ENCODE results near the gene WNT7B.

Gene WNT7B

GRCh38 chr22:45880091-45880715, 96.8 kb downstream of the WNT7B start:
- H3K27me3 ChIP-seq (ENCODE audit: insufficient read depth, low read depth) = peaks cover 74% of the 10 kb centered on the region
- H3K9ac ChIP-seq = no peak overlapping the region
- TF ChIP-seq, protein P1, sequence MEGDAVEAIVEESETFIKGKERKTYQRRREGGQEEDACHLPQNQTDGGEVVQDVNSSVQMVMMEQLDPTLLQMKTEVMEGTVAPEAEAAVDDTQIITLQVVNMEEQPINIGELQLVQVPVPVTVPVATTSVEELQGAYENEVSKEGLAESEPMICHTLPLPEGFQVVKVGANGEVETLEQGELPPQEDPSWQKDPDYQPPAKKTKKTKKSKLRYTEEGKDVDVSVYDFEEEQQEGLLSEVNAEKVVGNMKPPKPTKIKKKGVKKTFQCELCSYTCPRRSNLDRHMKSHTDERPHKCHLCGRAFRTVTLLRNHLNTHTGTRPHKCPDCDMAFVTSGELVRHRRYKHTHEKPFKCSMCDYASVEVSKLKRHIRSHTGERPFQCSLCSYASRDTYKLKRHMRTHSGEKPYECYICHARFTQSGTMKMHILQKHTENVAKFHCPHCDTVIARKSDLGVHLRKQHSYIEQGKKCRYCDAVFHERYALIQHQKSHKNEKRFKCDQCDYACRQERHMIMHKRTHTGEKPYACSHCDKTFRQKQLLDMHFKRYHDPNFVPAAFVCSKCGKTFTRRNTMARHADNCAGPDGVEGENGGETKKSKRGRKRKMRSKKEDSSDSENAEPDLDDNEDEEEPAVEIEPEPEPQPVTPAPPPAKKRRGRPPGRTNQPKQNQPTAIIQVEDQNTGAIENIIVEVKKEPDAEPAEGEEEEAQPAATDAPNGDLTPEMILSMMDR (conservative IDR thresholded peaks at IDR 0.05; ENCODE audit: low read depth, low read length) = no peak
- H3K4me3 ChIP-seq (IDR thresholded peaks at IDR 0.05; ENCODE audit: insufficient read depth, low read depth, low read length) = no peak overlapping the region
- no peaks in the 10 kb centered on the region for H3K79me2 ChIP-seq (ENCODE audit: insufficient read depth, low read depth)
- no peaks in the 10 kb centered on the region for H3K4me1 ChIP-seq (ENCODE audit: low read depth, poor library complexity, severe bottlenecking)
- no peaks in the 10 kb centered on the region for H4K20me1 ChIP-seq (ENCODE audit: insufficient read depth)
- no peak overlapping the region for H3K27ac ChIP-seq
- H3K36me3 ChIP-seq (ENCODE audit: insufficient read depth) = no peaks in the 10 kb centered on the region
- no peak overlapping the region for H3K4me2 ChIP-seq
- no peak overlapping the region for H2AFZ ChIP-seq (ENCODE audit: low read depth)

DNA sequence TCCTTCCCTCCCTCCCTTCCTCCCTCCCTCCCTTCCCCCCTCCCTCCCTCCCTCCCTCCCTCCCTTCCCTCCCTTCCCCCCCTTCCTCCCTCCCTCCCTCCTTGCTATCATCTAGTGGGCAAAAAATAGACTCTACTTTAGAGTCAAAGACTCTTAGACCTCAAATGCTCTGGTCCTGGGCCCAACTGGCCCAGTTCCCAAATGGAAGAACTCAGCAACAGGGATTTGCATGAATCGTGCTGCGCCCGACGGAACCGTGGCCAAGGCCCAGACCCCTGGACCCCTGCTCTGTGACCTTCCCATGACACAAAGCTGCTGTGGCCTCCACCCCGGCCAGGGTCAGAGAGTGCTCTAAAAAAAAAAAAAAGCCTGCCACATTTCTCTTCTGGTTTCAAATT, 97.4 kb downstream of the WNT7B start:
- Histone ChIP-seq H3K36me3 (ENCODE audit: insufficient read depth) (no peaks in the 10 kb centered on the region), H3K4me3 (IDR thresholded peaks at IDR 0.05; ENCODE audit: insufficient read depth, low read depth, low read length) (no peak overlapping the region), H3K79me2 (ENCODE audit: insufficient read depth, low read depth) (no peaks in the 10 kb centered on the region), H4K20me1 (ENCODE audit: insufficient read depth) (no peaks in the 10 kb centered on the region), H2AFZ (ENCODE audit: low read depth) (no peak overlapping the region), H3K4me1 (ENCODE audit: low read depth, poor library complexity, severe bottlenecking) (no peaks in the 10 kb centered on the region), H3K27ac (no peak overlapping the region), H3K4me2 (no peak overlapping the region), H3K9ac (no peak overlapping the region), H3K27me3 (ENCODE audit: insufficient read depth, low read depth) (peaks cover 69% of the 10 kb centered on the region)
- TF ChIP-seq, protein P1 (conservative IDR thresholded peaks at IDR 0.05; ENCODE audit: low read depth, low read length) = no peak

DNA sequence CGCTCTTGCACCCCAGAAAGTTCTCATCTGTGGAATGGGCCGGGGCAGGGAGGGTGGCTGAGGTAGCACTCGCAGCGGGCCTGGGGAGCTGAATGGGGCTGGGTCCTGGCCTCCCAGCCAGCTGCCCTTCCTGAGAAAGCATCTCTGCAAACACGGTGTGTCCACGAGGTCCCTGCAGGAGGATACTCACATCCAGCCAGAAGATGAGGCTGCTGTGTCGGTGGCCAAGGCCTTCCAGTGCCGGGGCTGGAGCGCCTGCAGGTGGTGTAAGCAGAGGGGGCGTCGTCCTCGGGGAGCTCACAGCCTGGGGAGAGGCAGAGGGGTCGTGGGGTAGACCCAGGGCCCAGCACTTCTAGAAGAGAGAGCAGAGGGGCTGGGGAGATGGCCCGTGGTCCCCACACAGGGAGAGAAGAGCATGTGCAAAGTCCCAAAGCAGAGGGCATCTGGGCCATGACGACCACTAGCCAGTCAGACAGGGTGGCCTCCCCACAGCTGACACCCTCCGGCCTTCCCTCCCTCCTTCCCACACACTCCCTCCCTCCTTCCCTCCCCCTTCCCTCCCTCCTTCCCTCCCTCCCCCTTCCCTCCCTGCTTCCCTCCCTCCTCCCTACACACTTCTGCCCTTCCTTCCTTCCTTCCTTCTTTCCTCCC, 97.9 kb downstream of the WNT7B start:
- no peak overlapping the region for H3K4me2 ChIP-seq
- no peaks in the 10 kb centered on the region for H3K36me3 ChIP-seq (ENCODE audit: insufficient read depth)
- no peak overlapping the region for H3K9ac ChIP-seq
- H3K27ac ChIP-seq = no peak overlapping the region
- TF ChIP-seq, protein P1 (conservative IDR thresholded peaks at IDR 0.05; ENCODE audit: low read depth, low read length) = no peak
- H3K79me2 ChIP-seq (ENCODE audit: insufficient read depth, low read depth) = no peaks in the 10 kb centered on the region
- H4K20me1 ChIP-seq (ENCODE audit: insufficient read depth) = no peaks in the 10 kb centered on the region
- no peaks in the 10 kb centered on the region for H3K4me1 ChIP-seq (ENCODE audit: low read depth, poor library complexity, severe bottlenecking)
- H3K27me3 ChIP-seq (ENCODE audit: insufficient read depth, low read depth) = peaks cover 64% of the 10 kb centered on the region
- H2AFZ ChIP-seq (ENCODE audit: low read depth) = no peak overlapping the region
- H3K4me3 ChIP-seq (IDR thresholded peaks at IDR 0.05; ENCODE audit: insufficient read depth, low read depth, low read length) = no peak overlapping the region

DNA sequence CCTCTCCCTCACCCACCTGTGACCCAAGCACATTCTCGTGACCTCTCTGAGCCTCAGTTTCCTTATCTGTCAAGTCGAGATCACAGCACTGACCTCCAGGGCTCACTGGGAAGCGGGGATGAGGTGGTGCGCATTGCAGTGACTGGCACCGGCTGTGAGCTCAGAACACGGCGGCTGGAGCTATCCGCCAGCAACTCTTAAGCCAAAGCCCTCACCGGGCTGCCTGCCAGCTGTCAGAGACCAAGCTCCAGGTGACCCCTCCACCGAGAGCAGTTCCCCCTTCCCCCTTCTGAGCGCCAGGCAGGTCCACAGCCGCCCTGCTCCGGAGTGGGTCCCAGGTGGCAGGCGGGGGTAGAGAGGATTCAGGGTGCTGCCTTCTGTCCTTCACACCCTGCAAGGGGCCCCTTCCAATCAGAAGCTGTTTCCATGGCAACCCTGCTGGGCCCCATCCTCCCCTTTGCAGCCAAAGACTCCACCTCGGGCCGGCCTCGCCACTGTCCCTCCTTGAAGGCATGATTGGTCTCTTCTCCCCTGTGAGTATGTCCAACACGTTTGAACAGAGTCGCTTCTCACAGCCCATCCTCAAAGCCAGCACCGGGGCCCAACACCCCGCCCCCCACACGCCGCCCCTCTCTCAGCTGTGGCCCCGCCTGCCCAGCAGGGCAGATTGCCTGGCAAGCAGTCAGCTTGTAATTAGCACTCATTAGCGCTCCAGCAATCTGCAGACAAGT, 98.7 kb downstream of the WNT7B start:
- no peak overlapping the region for H3K4me2 ChIP-seq

More for the DNA sequence above, 98.7 kb downstream of the WNT7B start:
- Histone ChIP-seq H3K27me3 (ENCODE audit: insufficient read depth, low read depth) (peaks cover 56% of the 10 kb centered on the region), H3K79me2 (ENCODE audit: insufficient read depth, low read depth) (no peaks in the 10 kb centered on the region), H3K4me1 (ENCODE audit: low read depth, poor library complexity, severe bottlenecking) (no peaks in the 10 kb centered on the region), H3K36me3 (ENCODE audit: insufficient read depth) (no peaks in the 10 kb centered on the region), H3K9ac (no peak overlapping the region), H4K20me1 (ENCODE audit: insufficient read depth) (no peaks in the 10 kb centered on the region), H3K27ac (no peak overlapping the region), H2AFZ (ENCODE audit: low read depth) (no peak overlapping the region), H3K4me3 (IDR thresholded peaks at IDR 0.05; ENCODE audit: insufficient read depth, low read depth, low read length) (no peak overlapping the region)
- TF ChIP-seq, protein P1 (conservative IDR thresholded peaks at IDR 0.05; ENCODE audit: low read depth, low read length) = no peak
